HG03571 (cell line): ENCODE results near the gene ECHDC3.
A peak's percentile ranks its signal among the peaks of the same experiment; 100 is the strongest.
"Not testable (repeated sequence)": the region's sequence is repeated elsewhere in the genome, so short reads cannot be mapped to it uniquely, and the experiment has no call there.

Experiments
- ATAC-seq: cut with Tn5 transposase; IDR thresholded peaks from one replicate; pipeline ENCODE4 v1.9.1; 2021; ENCODE audit not compliant: unreplicated experiment

Gene ECHDC3, protein sequence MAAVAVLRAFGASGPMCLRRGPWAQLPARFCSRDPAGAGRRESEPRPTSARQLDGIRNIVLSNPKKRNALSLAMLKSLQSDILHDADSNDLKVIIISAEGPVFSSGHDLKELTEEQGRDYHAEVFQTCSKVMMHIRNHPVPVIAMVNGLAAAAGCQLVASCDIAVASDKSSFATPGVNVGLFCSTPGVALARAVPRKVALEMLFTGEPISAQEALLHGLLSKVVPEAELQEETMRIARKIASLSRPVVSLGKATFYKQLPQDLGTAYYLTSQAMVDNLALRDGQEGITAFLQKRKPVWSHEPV

GRCh38 chr10:11742009-11742778 is at the start of gene ECHDC3:
Gene ECHDC3 (plus strand): TSS chr10:11742382. CDS start chr10:11742577, 195 bp downstream.
- peak; percentile 59 for ATAC-seq

DNA sequence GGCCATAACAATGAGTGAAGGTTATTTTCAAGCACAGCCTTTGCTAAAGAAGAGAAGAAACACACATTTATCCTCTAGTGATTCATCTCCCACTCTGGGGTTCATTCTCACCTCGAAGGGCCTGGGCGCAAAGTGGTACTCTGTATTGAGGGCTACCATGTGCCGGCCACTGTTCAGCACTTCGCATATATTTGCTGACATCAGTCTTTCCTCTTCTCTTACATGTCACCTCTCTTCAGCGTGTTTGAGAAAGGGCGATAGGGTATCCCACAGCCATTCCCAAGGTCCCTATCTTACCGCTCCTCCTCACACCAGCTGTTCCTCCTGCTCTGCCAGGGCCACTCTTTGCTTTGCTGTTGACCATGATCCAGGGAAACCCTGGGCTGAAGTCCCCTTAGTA is 48.8 kb upstream of the ECHDC3 start:
- no peak for ATAC-seq

DNA sequence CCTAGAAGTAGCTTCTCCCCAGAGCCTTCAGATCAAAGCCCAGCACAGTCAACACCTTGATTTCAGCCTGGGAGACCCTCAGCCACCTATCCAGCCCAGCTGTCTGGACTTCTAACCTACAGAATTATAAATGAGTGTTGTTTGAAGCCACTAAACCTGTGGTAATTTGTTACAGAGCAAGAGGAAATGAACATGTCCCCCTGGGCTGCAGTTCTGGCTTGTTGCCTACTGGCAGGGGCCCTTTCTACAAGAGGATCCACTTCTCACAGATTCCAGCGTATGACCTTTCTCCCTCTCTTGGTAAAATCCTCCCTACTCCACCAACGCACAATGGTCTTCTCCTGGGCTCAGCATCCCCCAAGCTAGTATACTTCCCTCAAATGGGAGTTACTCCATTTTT is 46.4 kb upstream of the ECHDC3 start:
- ATAC-seq, result no peak

- ATAC-seq, result peak; percentile 53
Measured at GRCh38 chr10:11697718-11698527, 44.3 kb upstream of the ECHDC3 start.

- peak; percentile 75 for ATAC-seq
Measured at GRCh38 chr10:11698691-11699549, 43.3 kb upstream of the ECHDC3 start.

- ATAC-seq, result peak; percentile 16
Measured at GRCh38 chr10:11699550-11700097, 42.6 kb upstream of the ECHDC3 start.

- no peak for ATAC-seq
Measured at GRCh38 chr10:11700539-11700938, 41.6 kb upstream of the ECHDC3 start.

DNA sequence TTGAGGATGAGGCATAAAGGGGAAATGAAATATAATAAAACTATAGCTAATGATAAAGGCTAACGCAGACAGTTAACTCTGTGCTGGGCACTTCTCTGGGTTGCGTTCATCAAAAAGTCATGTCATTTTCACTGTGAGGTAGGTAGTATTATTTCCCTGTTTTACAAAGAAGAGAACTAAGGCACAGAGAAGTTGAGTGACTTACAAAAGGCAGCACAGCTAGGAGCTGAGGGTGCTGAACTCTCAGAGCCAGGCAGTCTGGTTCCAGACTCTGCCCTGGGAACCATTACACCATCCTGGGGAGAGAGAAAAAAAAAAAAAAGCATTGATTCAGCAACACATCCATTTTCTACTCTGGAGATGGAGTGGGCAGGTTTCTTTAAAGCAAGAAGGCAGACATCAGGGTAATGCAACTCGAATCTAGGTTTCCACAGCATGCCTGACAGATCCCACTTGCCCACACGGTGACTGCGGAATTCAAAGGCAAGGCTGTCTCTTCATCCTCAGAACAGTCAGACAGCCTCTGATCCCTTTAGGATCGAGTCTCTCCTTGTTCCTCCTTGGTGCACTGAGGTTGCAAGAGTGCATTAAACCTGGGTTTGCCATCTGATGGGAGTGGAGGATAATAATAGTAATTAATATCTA is 40.6 kb upstream of the ECHDC3 start:
- ATAC-seq, result no peak

DNA sequence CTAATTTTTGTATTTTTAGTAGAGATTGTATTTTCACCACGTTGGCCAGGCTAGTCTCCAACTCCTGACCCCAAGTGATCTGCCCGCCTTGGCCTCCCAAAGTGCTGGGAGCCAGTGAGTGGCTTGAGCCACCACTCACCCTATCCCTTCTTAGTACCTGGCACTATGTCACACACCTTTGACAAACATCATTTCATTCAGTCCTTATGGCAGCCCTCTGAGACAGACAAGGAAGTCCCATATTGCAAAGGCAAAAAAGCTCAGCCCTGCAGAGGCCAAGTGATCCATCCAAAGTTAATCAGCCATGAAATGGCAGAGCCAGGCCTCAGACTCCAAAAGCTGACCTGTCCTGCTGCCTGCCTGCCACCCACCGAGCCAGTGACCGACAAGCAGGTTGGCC is 39.9 kb upstream of the ECHDC3 start:
- no peak for ATAC-seq

GRCh38 chr10:11704092-11704491 is 38.1 kb upstream of the ECHDC3 start:
- no peak for ATAC-seq

GRCh38 chr10:11705722-11706121 is 36.5 kb upstream of the ECHDC3 start:
- ATAC-seq, result no peak

DNA sequence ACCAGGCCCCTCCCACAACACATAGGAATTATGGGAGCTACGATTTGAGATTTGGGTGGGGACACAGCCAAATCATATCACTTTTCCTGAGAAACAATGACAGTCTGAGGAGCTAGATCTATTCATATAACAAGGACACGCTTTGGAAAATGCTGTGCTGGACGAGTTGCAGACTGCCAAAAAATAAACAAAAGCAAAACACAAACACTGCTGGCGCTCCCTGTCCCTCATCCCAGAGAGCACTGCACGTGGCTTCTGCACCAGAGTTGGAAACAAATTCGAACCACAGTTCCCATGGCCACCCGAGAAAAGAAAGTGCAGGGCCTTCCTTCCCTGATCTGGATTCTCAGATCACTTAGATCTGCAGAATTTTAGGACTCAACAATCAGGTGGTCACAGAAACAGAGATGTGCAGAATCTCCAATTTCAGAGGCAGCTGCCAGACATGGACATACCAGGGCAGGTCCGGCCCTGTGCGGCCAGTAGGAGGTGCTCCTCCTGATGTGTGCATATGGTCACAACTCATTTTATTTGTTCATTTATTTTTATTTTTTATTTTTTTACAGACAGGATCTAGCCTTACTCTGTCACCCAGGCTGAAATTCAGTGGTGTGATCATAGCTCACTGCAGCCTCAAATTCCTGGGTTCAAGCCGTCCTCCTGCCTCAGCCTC is 35.2 kb upstream of the ECHDC3 start:
- no peak for ATAC-seq

GRCh38 chr10:11707624-11708350 is 34.4 kb upstream of the ECHDC3 start:
- no peak for ATAC-seq

- ATAC-seq, result not testable (repeated sequence)
Measured at GRCh38 chr10:11708801-11709200, 33.4 kb upstream of the ECHDC3 start.

GRCh38 chr10:11712744-11713143 is 29.4 kb upstream of the ECHDC3 start:
- no peak for ATAC-seq

- ATAC-seq, result no peak
Measured at GRCh38 chr10:11713186-11713743, 28.9 kb upstream of the ECHDC3 start.

DNA sequence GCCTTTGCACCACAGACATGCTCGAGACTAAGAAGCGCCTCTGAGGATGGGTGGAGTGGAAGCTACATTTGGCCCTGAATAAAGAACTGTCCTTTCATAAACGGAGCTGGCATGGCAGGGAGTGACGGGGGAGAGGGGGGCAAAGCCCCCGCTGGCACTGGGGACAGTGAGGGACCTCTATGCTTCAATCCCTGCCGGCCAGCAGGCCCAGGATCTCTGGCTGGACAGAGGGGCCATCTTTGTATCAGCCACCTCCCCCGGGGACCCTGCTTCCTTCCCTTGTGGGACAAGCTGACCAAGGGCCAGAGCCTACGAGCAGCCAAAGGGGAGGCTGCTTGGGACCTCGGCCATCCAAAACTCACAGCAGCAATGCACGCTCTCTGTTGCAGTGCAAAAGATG is 28.2 kb upstream of the ECHDC3 start:
- ATAC-seq, result no peak

DNA sequence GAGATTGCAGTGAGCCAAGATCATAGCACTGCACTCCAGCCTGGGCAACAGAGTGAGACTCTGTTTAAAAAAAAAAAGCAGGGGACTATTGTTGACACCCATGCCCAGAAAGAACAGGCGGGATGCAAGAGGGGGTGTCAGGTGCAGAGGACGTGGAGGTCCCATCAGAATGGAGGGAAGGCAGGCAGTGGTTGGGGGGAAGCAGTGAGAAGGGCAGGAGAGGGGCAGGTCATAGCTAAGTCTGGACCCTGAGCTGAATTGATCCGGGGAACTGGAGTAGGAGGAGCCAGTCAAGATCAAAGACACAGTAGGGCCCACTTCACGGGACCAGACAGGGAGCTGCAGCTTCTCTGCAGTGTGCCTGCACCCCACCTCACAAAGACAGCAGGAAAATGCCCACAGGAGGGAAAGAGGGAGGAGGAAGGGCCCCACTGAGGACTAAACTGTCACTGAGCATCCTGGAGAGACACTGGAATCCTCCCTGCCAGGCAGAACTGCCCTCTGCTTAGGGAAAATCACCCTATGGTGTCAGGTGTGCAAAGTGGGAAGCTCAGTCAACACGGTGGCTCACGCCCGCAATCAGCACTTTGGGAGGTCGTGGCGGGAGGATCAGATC is 27.3 kb upstream of the ECHDC3 start:
- no peak for ATAC-seq
